Stimulated activated CD8-positive, alpha-beta memory T cell treated with anti-CD3 and anti-CD28 coated beads, Interleukin-12 subunit alpha, Interleukin-12 subunit beta, amount 100 ng/mL, for 24 hours (primary cell): ENCODE data around the gene APPBP2.
"Not testable (repeated sequence)": the region's sequence is repeated elsewhere in the genome, so short reads cannot be mapped to it uniquely, and the experiment has no call there.

ENCODE experiments used
- DNase-seq: peaks from one replicate; pipeline ENCODE4 v3.0.0-alpha.2; 2020; ENCODE audit errors: extremely low read depth

Gene APPBP2

GRCh38 chr17:60495260-60495659, 30.8 kb downstream of the APPBP2 start:
- DNase-seq, result no peak

- DNase-seq, result no peak
These were observed 32.2 kb downstream of the APPBP2 start for GRCh38 chr17:60493847-60494321.

- DNase-seq, result no peak
These were observed 34.3 kb downstream of the APPBP2 start for GRCh38 chr17:60491771-60492170.

GRCh38 chr17:60490594-60490993, 35.4 kb downstream of the APPBP2 start:
- not testable (repeated sequence) for DNase-seq

- DNase-seq, result no peak
These were observed 44.4 kb downstream of the APPBP2 start for GRCh38 chr17:60481604-60482003.

GRCh38 chr17:60473788-60474187, 52.3 kb downstream of the APPBP2 start:
- no peak for DNase-seq

- no peak for DNase-seq
These were observed 53.6 kb downstream of the APPBP2 start for GRCh38 chr17:60472449-60472848.

GRCh38 chr17:60471451-60471850, 54.6 kb downstream of the APPBP2 start:
- DNase-seq, result no peak

- DNase-seq, result no peak
These were observed 57.7 kb downstream of the APPBP2 start for GRCh38 chr17:60468371-60468770.

GRCh38 chr17:60464343-60464742, 61.7 kb downstream of the APPBP2 start:
- no peak for DNase-seq

- DNase-seq, result no peak
These were observed 62.7 kb downstream of the APPBP2 start for GRCh38 chr17:60463157-60463835.

- no peak for DNase-seq
These were observed 64.5 kb downstream of the APPBP2 start for GRCh38 chr17:60461584-60461983.

GRCh38 chr17:60457148-60457547, 68.9 kb downstream of the APPBP2 start:
- DNase-seq, result no peak

GRCh38 chr17:60455378-60455777, 70.7 kb downstream of the APPBP2 start:
- DNase-seq, result no peak

- DNase-seq, result no peak
These were observed 74.1 kb downstream of the APPBP2 start for GRCh38 chr17:60451965-60452364.

- DNase-seq, result no peak
These were observed 75.0 kb downstream of the APPBP2 start for GRCh38 chr17:60451071-60451470.

GRCh38 chr17:60447375-60447774, 78.7 kb downstream of the APPBP2 start:
- no peak for DNase-seq

GRCh38 chr17:60445144-60445543, 80.9 kb downstream of the APPBP2 start:
- DNase-seq, result no peak

- DNase-seq, result no peak
These were observed 82.3 kb downstream of the APPBP2 start for GRCh38 chr17:60443713-60444112.

- DNase-seq, result no peak
These were observed 83.5 kb downstream of the APPBP2 start for GRCh38 chr17:60442271-60443173.

- no peak for DNase-seq
These were observed 86.5 kb downstream of the APPBP2 start for GRCh38 chr17:60439501-60439900.

- no peak for DNase-seq
These were observed 89.4 kb downstream of the APPBP2 start for GRCh38 chr17:60436676-60437075.
